ENCODE measurements around the gene ATL1.
"Not testable (repeated sequence)": the region's sequence is repeated elsewhere in the genome, so short reads cannot be mapped to it uniquely, and the experiment has no call there.

ATL1 gene

GRCh38 chr14:50665300-50665699, 105.4 kb downstream of the ATL1 start:
- not testable (repeated sequence) for DNase-seq

DNA sequence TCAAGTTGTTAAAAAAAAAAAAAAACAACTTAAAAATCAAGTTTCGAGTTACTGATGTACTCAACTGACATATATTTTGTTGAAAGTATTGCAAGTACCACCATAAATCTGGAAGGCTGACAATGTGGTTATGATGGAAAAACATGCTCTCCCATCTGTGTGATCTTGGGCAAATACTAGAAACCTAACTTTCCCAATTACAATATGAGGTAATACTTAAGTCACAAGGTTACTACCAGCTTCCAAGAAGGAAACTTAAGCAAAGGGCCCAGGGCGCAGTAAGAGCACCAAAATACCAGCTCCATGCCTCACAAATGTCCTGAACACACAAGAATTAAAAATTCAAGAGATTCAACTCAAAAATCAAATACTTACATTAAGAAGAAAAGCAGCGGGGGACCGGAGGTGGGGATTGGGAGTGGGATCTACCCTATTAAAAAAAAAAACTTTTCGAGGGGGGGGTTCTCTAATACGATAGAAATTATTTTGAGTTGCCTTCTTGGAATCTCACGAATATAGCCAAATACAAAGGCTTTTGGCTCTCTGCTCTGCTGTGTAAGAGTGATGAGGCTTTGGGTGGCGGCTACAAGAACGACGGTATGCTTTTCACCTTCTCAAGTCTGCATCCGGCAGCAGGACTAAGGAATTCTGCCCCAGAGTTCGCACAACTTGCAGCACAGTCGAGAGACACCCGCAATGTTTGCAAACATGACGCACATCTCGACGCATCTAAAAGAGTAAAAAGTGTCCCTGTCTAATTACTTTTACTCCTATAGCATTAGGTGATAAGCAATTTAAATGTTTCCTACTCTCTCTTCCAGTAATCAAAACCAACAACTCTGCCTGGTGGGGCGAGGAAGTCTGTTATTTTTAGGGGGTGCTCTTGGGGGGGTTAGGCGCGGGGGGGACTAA, 107.1 kb downstream of the ATL1 start:
- DNase-seq = no peak

DNA sequence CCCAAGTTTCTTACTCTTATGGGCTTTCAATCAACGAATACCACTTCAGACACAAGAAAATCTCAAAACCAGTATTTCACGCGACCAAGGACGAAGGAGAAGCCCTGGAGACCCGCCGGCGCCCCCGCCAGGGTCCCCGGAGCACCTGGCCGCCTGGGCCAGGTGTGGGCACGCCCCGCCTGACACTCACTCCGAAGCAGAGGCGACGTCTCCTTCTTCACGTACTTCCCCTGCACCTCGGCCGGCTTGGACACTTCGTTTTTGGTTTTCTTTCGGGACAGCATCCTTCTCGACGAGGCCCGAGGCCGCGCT, 107.7 kb downstream of the ATL1 start:
- peak; percentile 28 for DNase-seq

DNA sequence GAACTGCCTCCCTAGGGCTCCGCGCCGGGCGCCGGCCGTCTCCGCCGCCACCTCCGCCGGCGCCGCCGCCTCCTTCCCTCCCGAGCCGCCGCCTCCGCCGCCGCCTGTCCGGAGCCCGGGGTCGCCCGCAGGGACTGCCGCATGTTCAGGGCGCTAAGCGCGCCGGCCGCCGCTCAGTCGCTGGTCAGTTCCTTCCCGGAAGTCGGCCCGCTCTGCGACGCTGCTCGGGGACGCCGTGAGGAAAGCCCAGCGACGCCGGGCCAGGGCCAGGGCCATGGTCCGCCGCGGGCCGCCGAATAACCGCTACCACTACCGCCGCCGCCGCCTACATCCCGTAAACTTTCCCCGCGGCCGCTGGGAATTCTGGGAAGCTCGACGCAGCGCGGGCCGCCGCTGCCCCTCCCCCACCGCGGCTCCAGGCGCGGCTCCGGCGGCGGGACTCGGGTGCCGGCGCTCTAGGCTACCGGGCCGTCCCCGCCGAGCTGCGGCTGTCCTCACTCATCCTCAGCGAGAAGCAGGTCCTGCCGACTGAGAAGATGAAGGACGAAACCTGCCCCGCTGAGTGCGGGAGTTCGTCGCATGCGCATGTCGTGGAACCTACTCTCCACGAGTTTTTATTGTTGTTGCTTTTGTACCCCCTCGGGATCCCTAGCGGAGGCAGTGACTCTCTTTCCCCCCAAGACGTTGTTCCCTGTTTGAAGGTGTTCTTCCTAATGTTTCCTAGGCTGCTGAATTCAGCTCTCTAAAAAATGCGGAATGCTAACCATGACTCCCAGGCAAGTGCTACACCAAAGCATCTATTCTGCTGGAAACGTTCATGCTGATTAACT, 108.3 kb downstream of the ATL1 start, which contains the start of gene SAV1:
TSS of gene SAV1 (minus strand) at position 311 of the 830 bp plus-strand sequence. CDS start 339 bp downstream, outside the sequence.
- peak; percentile 57 for DNase-seq

DNA sequence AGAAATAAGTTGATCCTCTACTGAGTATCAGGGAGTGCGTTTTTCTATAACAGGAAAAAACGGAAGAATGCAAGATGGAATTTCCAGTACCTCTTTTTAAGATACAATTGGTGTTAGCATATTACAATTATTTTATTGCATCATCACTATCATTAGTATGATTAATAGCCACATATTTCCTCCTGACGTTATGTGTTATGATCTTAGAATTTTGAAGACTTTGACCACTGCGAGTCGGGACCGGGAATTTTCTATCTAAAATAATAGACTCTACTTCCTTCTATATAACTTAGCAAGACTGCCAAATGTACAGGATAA, 108.8 kb downstream of the ATL1 start:
- no peak for DNase-seq

GRCh38 chr14:50669441-50669986, 109.6 kb downstream of the ATL1 start:
- no peak for DNase-seq

DNA sequence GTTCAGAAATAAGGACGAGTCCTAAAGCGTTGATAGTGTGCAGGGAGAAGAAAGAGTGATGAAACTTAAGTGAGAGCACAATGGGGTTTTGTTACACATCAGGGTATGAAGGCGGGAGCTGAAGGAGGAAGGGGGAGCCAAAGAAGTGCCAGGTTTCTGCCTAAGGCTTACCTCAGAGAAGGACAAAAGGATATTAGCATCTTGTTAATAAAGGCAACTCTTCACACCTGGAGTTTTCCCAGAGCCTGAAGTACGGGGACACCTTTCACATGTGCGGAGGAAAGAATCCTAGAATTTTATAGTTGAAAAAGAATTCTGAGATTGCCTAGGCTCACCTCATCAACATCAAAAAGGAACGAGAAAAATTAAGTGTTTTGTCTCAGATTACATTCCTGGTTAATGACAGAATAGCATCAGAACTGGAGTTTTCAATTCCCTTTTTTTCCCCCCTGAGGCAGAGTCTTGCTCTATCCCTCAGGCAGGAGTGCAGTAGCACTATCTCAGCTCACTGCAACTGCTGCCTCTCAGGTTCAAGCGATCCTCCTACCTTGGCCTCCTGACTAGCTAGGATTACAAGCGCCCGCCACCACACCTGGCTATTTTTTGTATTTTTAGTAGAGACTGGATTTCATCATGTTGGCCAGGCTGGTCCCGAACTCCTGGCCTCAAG, 110.4 kb downstream of the ATL1 start:
- no peak for DNase-seq

DNA sequence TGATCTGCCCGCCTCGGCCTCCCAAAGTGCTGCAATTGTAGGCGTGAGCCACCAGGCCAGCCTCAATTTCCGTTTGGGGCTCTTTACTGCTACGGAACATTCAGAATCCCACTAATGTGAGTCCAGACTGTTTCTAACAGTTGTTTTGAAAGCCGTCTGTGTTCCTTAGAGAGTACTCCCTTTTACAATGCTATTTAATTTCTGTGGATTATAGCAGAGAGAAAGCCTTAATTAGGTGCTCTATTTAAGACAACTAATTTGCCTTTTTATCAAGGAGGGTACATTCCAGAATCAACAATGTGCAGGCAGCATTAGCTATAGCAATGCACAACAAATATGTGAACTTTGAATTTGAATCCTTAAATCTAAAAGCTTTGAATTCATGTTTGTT, 110.9 kb downstream of the ATL1 start:
- no peak for DNase-seq

- DNase-seq = no peak
These were observed 115.7 kb downstream of the ATL1 start for GRCh38 chr14:50675597-50675996.

DNA sequence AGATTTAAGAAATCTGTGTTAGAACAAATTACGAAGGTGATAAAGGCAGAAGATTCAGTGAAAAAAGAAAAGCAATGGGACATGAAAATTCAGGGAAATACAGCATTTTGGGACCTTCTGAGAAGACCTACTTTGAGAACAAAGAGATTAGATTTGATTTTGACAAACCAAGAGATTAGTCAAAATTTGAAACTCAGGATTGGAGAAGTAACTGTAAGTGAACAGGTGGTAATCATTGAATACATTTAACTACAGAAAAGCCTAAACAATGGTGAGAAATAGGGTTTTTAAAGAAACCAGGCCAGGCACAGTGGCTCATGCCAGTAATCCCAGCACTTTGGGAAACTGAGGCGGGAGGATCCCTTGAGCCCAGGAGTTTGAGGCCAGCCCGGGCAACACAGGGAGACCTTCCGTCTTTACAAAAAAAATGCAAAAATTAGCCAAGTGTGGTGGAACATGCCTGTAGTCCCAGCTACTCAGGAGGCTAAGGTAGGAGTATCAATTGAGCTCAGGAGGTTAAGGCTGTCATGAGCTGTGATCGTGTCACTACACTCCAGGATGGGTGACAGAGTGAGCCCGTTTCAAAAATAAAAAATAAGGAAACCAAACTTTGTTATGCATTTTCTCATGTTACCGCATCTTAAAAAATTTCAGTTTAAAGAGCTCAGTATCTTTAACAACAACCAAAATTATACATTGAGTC, 117.0 kb downstream of the ATL1 start:
- no peak for DNase-seq

DNA sequence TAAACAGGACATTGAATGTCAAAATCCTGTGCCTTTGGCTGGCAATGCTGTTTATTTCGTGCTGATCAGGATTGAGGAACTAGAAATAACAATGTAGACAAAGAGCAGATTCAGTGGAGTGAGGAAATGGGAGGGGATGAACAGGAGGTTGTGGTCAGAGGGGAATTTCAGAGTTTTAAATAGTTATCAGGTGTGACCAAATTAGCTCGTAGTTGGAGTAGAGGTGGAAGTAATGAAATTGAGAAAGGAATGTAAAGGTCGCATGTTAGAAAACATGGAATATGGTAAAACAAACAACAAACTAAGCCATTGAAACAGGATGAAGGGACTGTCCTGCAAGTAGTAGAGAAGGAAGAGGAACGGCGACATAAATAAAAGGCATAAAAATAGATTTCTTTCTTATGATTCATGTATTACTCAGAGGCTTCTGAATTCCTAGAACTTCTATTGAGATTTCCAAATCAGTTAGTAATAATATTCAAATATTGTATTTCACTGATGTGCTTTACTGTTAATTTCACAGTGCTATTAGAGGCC, 117.7 kb downstream of the ATL1 start:
- DNase-seq = no peak

- DNase-seq = no peak
These were observed 118.2 kb downstream of the ATL1 start for GRCh38 chr14:50678163-50678562.

DNA sequence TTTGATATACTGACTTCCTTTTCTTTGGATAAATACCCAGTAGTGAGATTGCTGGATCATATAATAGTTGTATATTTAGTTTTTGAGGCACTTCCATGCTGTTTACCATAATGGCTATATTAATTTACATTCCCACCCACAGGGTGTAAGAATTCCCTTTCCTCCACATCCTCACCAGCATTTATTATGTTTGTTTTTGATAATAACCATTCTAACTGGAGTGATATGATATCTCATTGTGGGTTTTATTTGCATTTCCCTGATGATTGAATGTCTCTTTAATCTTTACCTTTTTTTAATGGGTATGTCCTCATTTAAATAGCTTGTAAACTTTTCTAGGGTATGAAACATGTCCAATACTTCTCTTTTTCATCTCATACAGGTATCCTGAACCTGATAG, 119.7 kb downstream of the ATL1 start:
- DNase-seq = no peak

Data from activated naive CD4-positive, alpha-beta T cell treated with anti-CD3 and anti-CD28 coated beads, Interleukin-2, amount 50 U/mL, for 16 hours (primary cell).